Measurements from ENCODE around the gene REEP5.

The REEP5 gene

GRCh38 chr5:112833971-112834370 is 88.1 kb downstream of the REEP5 start:
- DNase-seq (ENCODE audit: low read depth), result no peak

GRCh38 chr5:112830378-112830777 is 91.6 kb downstream of the REEP5 start:
- no peak for DNase-seq (ENCODE audit: low read depth)
